ENCODE measurements around the gene WHAMM.
"Not testable (repeated sequence)": the region's sequence is repeated elsewhere in the genome, so short reads cannot be mapped to it uniquely, and the experiment has no call there.

Gene WHAMM

DNA sequence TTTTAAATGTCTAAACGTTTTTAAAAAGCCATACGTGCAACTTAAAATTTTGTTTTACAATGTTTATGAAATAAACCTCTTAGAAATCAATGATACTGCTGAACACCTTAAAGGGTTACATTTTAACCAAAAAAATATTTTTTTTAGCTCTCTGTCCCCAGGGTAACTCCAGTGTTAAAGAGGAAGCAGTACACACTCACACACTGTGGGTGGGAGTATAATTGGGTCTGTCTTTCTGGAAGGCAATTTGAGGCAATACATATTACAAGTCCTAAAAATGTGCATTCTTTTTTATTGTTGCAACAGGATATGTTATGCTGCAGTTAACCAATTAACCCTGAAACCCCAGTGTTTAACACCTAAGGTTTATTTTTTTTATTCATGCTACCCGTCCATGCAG is 34.1 kb downstream of the WHAMM start:
- no peak for DNase-seq

DNA sequence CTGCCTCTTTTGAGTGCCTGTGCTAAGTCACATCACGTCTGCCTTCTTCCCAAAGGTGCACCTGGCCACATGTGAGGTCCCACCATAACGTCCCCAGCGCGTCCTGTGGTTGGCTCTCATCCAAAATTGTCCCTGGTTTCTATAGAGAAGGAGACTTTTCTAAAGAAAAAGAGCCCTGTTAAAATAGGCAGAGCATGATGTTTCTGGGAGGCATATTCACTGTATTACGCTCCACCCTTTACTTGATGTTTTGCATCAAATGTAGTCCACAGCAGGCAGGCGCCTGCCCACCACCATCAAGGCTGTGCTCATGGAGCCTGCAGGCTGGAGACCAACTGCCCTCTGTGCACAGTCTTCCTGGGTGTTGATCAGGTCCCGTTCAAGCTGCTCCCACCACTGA is 36.3 kb downstream of the WHAMM start:
- no peak for DNase-seq

DNA sequence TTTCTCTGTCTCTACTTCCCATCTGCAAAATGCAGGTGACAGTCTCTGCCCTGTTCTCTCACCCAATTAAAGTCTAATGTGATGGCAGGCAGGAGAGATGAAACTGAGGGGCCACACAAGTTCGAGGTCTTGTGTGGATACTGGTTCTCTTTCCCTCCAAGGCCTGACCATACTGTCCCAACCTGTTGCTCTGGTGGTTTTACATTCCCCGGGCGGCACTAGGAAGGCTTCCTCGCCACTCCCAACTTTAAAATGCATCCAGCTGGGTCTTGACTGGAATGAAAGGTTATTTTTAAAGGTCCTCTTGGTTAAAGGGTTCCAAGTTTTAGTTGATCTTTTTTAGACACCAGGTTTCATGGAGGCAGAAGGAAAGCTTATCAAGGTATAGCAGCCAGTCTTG is 37.2 kb downstream of the WHAMM start:
- DNase-seq = no peak

DNA sequence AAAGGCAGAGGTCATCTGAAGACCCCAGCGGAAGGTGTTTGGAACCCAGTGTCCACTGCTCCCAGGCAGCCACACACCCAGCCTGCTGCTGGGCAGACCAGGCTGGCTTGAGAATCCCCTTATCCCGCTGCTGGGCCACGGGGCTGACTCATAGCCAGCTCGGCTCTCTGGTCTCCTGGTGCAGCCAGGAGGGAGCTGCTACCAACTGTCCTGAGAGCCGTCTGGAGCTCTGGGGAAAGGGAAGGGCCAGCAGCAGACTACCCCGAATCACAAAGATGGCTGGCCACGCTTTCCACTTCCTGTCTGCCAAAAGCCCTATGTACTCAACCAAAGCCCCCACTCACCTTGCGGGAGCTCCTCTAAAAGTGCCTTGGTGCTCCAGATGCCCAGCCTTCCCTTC is 38.3 kb downstream of the WHAMM start:
- DNase-seq = no peak

DNA sequence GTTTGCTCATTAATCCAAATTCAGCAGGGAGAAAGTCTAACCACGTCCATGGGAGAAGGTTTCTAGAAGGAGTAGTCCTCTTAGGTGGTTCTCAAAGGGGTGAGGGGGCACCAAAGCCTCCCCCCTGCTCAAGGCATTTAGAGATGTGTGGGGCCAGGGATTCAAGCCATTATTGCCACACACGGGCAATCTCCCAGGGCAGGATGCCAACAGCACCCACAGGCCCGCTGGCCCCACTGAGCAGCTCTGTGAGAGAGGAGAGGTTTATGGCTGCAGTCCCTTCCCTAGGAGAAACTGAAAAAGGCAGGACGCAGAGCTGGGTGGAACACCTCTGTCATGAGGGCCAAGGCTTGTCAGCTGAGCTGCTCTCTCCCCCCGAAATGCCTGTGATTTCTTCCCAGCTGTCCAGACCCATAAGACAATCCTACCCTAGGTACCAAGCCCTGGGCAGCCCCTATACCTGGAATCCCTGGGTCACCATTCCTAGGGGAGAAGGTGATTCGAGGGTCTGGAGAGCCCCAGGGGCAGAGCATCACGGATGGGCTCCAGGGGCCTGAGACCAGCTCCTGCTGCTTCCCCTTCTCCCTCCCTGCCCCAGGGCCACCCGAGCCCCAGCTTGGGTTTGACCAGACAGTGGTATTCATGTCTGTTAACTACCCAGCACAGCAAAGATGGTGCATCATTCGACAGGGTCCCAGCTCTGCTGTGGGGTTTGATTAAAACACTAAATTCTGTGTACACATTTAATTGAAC is 39.0 kb downstream of the WHAMM start:
- DNase-seq = no peak

DNA sequence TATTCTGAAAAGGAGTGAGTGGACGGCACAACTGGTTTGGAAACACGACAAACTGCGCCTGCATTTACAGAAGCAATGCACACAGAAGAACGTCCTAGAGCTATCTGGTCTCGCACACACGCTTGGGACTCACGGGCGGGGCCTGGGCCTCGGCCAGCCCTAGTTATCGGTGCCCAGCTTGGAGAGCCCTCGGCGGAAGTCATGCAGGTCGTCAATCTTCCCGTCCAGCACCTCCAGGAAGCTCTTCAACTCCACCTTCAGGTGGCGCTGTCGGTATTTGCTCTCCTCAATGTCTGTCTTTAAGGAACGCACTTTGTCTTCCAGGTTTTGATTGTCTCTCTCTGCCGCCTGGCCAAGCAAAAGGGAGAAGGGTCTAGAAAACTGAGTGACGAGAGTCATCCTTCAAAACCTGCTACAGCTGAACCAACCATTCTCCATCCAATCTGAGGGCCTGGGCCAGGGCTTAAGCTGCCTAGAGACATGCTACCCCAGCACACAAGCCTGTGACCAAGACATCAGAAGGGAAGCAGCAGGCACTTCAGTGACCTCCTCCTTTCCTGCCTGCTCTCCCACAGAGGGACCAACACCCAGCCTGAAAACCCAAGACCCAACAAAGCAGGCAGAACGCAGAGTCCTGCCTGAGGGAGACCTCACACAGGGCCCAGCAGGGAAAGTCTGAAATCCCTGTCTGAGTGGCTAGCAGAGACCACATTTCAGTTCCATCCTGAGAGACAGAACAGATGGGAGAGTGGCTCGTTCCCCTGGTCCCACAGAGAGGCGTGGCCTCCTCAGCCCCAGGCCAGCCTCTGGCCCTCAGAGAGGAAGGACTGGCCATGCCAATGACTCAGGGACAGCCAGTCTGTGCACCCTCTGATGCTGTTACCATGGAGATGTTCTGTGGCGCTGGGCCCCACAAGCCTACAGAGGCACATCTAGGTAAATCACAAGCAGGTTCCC is 40.4 kb downstream of the WHAMM start:
- no peak for DNase-seq

DNA sequence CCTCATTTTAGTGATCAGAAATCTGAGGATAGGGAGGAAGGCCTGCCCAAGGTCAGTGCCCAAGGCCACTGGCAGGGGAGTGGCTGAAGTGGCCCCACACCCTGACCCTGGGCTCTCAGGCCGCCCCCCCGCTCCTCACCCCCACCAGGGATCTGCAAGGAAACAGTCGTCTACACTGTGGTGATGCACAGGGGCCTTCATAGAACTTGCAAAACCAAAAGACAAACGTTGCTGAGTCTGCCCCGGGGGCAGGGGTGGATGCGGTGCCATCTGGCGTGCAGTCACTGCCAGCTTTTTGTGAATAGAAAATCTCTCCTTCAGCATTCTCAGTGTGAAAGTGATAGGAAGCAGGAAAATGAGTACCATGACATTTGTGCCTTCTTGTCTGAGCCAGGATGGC is 41.3 kb downstream of the WHAMM start:
- no peak for DNase-seq

DNA sequence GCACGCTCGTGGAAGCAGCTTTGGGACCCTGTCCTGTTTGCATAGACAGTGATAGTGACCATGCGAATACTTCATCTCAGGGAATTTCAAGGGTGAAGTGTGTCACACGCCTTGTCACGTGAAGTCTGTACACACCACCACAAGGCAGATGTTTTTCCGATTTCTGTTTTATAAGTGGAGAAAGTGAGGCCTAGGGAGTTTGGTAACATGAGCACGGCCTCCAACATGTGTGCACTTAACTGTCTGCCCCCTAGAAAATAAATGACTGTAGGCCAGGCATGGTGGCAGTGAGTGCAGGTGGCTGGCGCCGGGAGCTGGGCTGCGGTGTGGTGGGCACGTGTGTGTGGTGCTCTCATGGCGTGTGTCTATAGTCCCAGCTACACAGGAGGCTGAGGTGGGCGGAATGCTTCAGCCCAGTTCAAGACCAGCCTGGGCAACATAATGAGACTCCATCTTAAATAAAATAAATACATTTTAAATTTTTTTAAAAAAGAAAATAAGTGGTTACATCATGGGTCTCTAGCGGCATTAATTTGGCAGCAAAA is 42.0 kb downstream of the WHAMM start:
- no peak for DNase-seq

DNA sequence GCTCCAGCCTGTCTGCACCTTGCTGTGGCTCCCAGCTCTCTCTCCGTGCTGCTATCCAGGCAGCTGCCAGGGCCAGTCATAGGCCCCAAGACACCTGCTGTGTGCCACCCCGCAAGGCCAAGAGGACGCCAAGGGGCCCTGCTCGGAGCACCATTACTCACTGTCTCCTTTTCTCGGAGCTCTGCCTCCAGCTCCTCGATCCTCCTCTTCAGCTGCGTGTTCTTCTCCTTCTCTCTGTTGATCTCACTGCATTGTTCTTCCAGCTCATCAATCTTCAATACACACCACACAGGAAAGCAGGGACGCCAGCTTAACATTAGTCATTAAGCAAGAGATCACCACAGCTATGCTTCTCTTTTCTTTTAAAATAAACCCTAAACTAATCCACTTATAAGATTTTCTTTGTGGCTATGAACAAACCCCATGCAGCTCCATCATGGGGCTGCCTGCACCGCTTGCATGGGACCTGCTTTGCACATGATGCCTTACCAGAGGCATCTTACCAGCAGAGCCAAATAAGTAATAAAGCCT is 42.6 kb downstream of the WHAMM start:
- no peak for DNase-seq

DNA sequence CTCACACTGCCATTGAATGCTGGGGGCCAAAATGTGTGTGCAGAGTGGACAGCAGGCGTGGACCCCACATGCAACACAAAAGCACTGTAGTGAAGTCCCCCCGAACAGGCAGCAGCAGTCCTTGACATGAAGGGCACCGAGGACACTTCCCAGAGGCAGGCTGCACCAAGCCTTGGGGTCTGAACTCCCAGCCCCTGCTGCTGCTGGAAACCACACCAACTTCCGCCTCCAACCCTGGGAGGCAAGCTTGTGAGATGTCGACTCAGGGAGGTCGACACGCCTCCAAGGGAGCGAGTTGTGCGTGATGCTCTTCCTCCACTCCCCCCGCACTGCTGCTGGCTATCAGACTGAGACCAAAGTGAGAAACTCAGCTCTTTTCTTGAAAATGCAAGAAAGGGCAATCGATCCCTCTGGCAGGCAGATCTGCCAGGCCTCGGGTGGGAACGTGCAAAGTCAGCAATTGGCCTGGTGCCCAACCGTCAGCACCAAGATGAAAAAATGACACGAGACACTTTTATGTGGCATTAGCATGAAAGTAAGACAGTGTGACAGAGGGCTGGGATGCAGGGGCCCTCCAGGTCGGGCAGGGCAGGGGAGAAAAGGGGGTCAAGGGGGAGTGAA is 43.6 kb downstream of the WHAMM start:
- DNase-seq = no peak

DNA sequence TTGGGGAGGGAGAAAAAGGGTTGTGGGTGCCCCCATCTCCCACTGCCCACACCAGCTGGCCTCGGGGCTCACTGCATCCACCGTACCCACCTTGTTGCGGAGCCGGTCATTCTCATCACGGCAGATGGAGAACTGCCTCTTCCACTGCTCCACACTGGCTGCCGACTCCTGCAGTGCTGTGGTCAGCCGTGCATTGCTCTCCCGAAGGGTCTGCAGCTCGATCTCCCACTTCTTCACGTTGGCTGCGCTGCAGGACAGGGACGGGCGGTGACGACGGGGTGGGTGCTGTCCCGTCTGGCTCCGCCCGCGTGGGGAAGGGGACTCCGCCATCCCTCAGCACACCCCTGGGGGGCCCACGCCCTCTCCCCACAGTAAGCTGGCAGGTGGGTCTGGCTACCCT is 45.1 kb downstream of the WHAMM start:
- DNase-seq = no peak

DNA sequence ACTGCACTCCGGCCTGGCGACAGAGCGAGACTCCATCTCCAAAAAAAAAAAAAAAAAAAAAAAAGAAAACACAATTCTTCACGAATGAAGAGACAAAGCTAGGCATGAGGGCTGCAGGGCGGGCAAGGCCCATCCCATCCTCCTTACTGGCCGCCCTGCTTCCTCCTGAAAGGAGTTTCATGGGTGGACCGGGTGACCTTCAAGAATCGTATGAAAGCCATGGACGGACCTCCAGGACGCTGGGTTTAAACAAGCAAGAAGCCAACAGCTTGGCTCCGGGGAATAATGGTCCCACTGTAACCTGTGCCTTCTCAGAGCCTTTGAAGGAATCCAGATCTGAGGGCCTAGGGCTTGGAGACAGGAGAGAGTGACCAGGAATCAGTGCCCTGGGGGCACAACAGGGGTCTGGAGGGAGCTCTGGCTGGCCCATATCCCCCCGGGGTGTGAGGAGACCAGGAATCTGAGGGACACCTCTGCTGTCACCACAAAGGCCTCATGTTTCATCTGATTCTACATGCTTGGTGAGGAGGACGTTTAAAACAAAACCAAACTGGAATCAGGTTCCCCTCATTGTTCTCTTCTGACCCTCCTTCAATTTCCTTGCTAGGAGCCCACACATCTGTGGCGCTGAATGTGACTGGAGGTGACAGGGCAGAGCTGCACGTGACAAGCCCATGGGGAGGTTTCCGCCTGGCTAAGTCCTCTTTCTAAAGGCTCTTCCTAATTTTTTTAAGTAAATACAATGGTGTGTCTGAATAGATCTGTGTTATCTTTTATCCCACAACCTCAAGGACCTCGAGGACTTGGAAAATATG is 46.1 kb downstream of the WHAMM start:
- DNase-seq = peak; percentile 26

DNA sequence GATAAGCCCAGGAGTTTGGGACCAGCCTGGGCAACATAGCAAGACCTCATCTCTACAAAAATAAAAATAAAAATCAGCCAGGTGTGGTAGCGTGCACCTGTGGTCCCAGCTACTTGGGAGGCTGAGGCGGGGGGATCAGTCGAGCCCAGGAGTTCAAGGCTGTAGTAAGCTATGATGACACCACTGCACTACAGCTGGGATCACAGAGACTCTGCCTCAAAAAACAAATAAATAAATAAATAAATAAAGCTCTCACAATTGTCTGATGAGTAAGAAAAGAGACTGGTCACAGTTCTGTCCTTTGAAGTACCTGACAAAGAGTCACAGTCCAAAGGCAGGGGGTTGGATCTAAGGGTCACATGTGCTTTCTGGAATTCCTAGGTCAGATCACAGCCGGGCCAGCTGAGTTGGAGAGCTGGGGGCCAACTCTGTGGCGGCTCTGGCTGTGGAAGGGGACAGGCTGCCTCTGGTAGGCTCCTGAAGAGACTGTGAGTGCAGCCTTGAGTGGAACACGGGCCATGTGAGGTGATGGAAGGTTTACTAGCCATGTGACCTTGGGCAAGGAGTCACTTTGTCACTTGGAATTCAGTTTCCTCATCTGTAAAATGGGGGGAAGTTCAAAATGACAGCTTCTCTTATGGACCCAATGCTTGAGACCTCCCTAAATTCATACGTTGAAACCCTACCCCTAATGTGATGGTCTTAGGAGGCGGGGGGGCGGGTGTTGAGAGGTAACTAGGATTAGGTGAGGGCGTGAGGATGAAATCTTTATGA is 47.2 kb downstream of the WHAMM start:
- no peak for DNase-seq

DNA sequence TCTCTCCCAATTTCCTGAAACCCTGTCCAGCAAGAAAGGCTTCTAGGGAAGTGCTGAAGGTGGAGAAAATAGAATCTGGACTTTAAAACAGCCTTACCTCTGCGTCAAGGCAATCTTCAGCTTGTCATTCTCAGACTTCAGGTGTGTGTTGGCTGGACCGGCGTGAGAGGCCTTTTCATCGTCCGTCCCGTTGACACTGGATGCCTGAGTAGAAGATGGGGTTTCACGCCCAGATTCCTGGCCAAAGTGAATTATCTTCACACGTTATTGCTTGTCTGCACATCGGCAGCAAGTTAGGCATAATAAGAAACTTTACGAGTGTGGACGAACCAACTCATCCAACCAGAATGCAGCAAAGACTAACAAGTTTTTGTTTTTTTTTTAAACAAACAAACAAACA is 49.5 kb downstream of the WHAMM start:
- DNase-seq = no peak

DNA sequence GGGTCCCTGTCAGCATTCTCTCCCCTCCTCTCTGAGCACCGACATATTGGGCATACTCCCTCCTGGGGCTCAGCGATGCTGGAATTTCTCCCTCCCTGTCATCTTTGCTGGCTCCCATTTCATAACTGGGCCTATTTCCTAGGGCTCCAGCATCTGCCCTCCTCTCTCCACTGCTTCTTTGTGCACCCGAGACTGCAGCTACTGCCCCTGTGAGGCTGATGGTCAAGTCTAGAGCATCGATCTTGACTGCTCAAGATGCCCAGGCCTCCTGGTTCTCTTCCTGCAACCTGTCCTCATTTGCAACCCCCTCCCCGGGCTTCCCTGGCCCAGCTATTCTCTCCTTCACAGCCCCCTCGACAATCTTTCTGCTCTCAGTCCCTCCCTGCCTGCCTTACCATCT is 53.5 kb downstream of the WHAMM start:
- no peak for DNase-seq

DNA sequence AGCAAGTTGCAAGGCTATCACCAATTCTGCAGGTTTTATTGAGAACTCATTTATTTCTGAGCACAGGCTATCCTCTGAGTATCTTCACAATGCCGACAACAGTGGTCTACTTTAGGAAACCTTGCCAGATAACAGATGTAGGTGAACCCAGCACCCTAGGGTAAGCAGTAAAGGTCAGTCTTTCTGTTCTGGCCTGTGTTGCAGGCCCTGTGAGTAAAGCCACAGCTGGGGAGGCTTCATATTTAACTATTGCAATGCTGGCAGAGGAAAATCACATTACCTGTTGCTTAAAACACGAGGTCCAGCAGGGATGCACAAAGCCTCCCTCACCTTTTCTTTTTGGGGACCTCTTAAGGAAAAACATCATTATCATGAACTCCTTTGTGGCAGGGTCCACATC is 55.5 kb downstream of the WHAMM start:
- no peak for DNase-seq

DNA sequence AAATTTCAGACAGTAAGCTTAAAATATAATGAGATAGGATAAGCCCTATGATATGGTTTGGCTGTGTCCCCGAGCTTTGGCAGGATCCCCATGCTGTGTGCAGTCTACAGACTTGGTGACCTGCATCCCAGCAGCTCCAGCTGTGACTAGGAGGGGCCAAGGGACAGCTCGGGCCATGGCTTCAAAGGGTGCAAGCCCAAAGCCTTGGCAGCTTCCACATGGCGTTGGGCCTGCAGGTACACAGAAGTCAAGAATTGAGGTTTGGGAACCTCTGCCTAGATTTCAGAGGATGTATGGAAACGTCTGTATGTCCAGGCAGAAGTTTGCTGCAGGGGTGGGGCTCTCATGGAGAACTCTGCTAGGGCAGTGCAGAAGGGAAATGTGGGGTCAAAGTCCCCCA is 56.2 kb downstream of the WHAMM start:
- not testable (repeated sequence) for DNase-seq

DNA sequence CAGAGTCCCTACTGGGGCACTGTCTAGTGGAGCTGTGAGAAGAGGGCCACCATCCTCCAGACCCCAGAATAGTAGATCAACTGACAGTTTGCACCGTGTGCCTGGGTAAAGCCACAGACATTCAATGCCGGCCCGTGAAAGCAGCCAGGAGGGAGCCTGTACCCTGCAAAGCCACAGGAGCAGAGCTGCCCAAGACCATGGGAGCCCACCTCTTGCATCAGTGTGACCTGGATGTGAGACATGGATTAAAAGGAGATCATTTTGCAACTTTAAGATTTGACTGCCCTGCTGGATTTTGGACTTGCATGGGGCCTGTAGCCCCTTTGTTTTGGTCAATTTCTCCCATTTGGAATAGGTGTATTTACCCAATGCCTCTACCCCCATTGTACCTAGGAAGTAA is 56.6 kb downstream of the WHAMM start:
- not testable (repeated sequence) for DNase-seq

DNA sequence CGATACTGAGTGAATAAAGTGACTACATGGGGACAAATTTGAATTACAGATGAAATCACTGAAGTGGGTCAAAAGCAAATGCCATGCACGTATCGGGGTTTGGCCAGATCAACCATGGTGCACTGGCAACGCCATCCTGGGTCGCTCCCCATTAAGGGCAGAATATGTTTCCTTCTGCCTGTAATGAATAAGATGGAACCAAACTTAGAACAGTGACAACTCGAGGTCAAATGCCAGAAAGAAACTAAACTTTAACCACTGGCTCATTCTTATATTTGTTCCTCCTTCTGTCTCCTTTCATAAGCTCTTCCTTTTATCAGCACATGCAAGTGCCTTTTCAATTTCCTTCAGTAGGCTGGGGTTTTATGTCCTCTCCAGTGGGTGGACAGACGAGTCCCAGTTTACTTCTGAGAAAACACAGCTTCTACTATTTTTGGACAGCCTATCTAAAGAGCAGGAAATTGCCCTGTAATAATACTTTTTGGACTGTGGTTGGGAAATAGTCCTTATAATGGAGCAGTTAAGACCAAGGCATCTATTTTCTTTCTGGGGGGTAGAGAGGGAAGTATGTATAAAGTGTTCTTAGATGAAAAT is 61.4 kb downstream of the WHAMM start:
- no peak for DNase-seq

DNA sequence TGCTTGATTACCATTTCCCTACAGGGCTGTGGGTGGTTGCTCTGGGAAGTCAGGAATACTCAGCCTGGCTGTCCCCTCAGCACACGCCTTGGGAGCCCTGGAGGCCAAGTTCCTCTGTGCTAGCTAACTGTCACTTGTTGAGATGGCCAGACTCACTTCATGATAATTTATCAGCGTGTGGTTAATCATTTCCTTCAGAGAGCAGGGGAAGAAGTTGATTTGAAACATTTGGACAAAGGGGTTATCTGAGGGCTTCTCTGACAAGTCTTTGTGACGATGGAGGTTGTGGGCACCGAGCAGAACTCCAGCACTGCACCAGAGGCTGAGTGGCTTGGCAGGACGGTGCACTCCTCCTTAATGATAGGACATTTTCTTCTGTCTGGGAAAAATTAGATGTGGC is 61.9 kb downstream of the WHAMM start:
- no peak for DNase-seq

DNA sequence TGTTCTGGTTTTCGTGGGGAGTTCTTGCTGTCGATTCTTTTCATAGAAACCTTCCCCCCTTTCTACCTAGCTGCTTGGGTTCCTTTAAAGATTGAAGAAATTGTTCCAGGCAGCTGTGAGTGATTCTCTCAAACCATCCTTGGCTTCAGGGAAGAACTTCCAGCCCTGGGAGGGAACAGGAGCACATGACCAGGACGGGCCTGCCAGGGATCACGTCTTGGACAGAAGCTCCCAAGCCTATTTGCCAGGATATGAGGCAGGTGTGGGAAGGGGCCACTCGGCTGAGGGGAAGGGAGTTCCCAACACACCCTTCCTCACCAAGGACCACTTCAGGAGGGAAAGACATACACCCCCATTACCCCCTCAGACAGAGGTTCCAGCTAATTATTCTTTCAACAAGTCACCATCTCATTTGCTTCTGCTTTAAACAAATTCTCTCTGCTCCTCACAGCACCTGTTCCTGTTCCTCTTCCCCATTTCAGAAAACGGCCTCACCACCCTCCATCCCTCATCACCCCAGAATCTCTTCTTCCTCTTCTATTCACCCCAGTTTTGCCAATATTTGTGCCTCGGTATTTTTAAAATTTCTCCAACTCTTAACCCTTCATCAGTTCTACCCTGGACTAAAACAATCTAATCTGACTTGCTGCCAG is 62.5 kb downstream of the WHAMM start:
- no peak for DNase-seq

Data from NCI-H2107 (cell line).